OCI-LY7 (cell line): ENCODE measurements around the gene TEX29. TPM values are rescaled to one million over a fixed set of nuclear protein-coding genes. Genes with fewer than 3 reads are reported as not detected.

Source experiments
- BruUV-seq: library from RNA; stranded (reverse); fragments of 400-500 nt; replicated peaks from 2 replicates; lab custom pipeline; 2021; lab: Mats Ljungman, UMichigan
- CTCF ChIA-PET: fragments of 300-600 bp; sonication (Branson Sonifier 250); formaldehyde crosslinking; loops from one replicate; lab custom pipeline; 2022; ENCODE audit warnings: antibody characterized with exemption; ENCODE audit not compliant: unreplicated experiment; lab: Charles Lee
- POLR2A ChIA-PET: fragments of 300-600 bp; sonication (Branson Sonifier 250); formaldehyde crosslinking; loops from one replicate; lab custom pipeline; 2022; ENCODE audit warnings: antibody characterized with exemption; lab: Charles Lee
- DNase-seq: peaks from one replicate; pipeline ENCODE4 v3.0.0-alpha.2; 2015; ENCODE audit warnings: low spot score
- H2AFZ ChIP-seq: fragments of 200-600 bp; sonication (generic), shearing (Covaris generic); 2 replicates; pipeline ENCODE4 v1.6.1; 2014; ENCODE audit warnings: mild to moderate bottlenecking, antibody characterized with exemption, low read length, moderate library complexity
- H3K27ac ChIP-seq: fragments of 200-600 bp; sonication (generic); 2 replicates; pipeline ENCODE4 v1.5.1; 2014; ENCODE audit warnings: mixed run types, low read depth, mild to moderate bottlenecking, moderate library complexity, low read length, inconsistent platforms; ENCODE audit not compliant: poor library complexity, severe bottlenecking
- H3K36me3 ChIP-seq: fragments of 200-600 bp; sonication (generic); 2 replicates; pipeline ENCODE4 v1.6.1; 2014; ENCODE audit warnings: mild to moderate bottlenecking, antibody characterized with exemption, low read length, moderate library complexity, mixed read lengths; ENCODE audit not compliant: insufficient read depth
- H3K4me1 ChIP-seq: fragments of 200-600 bp; sonication (generic); 2 replicates; pipeline ENCODE4 v1.5.1; 2014; ENCODE audit warnings: mild to moderate bottlenecking, low read length; ENCODE audit not compliant: insufficient read depth, poor library complexity, severe bottlenecking
- H3K4me2 ChIP-seq: fragments of 200-600 bp; sonication (generic); 2 replicates; pipeline ENCODE4 v1.6.1; 2014; ENCODE audit warnings: mild to moderate bottlenecking, low read length
- H3K4me3 ChIP-seq: fragments of 200-600 bp; sonication (generic); 2 replicates; pipeline ENCODE4 v1.5.1; 2014; ENCODE audit warnings: mild to moderate bottlenecking, low read depth, low read length; ENCODE audit not compliant: poor library complexity, severe bottlenecking
- H3K79me2 ChIP-seq: fragments of 200-600 bp; sonication (generic); 2 replicates; pipeline ENCODE4 v1.6.1; 2016; ENCODE audit warnings: low read depth, mild to moderate bottlenecking, low read length, moderate library complexity, mixed read lengths; ENCODE audit not compliant: insufficient read depth
- H3K9me2 ChIP-seq: fragments of 200-600 bp; sonication (generic); 2 replicates; pipeline ENCODE4 v1.6.1; 2016; ENCODE audit warnings: mild to moderate bottlenecking, low read length, mixed read lengths; ENCODE audit not compliant: insufficient read depth
- H3K9me3 ChIP-seq: fragments of 200-600 bp; sonication (generic); 2 replicates; pipeline ENCODE4 v1.6.1; 2014; ENCODE audit warnings: mild to moderate bottlenecking, mixed run types, low read length, mixed read lengths
- H4K20me1 ChIP-seq: fragments of 200-600 bp; sonication (generic); 2 replicates; pipeline ENCODE4 v1.6.1; 2014; ENCODE audit warnings: mild to moderate bottlenecking, antibody characterized with exemption, low read length, moderate library complexity, mixed read lengths; ENCODE audit not compliant: insufficient read depth
- CTCF ChIP-seq: fragments of 200-600 bp; sonication (generic); conservative IDR thresholded peaks from 2 replicates; pipeline ENCODE4 v1.5.1; 2014; ENCODE audit warnings: mild to moderate bottlenecking, antibody characterized with exemption, low read length, moderate library complexity, mixed read lengths
- EZH2phosphoT487 ChIP-seq: fragments of 200-600 bp; sonication (generic); IDR thresholded peaks from 2 replicates; pipeline ENCODE4 v1.6.1; 2018; ENCODE audit warnings: low read depth, borderline replicate concordance, mild to moderate bottlenecking, mixed run types, antibody characterized with exemption, low read length, moderate library complexity, mixed read lengths
- intact Hi-C: fragments of 100-400 bp; cut with micrococcal nuclease; formaldehyde crosslinking; loops from one replicate; pipeline ENCODE4 v1.10.0; 2022; ENCODE audit not compliant: unreplicated experiment
- total RNA-seq, 2 experiments: library from RNA; depleted of rRNA in 1 of 2; stranded (reverse); fragments of >200 nt in 1 of 2; shearing (Covaris generic) in 1 of 2; gene quantifications; 2 replicates each; pipeline ENCODE4 v1.2.3, GENCODE V29; 2014 to 2022

The TEX29 gene
- total RNA-seq, 2 experiments from 2014 or later, result not detected

- no peak for DNase-seq
- Histone ChIP-seq H3K4me1 (no peaks in the 10 kb centered on the region), H3K4me2 (no peak overlapping the region), H3K27ac (no peak overlapping the region), H3K79me2 (no peaks in the 10 kb centered on the region), H2AFZ (no peak overlapping the region), H3K4me3 (no peak overlapping the region), H3K36me3 (peaks cover 72% of the 10 kb centered on the region), H3K9me3 (no peaks in the 10 kb centered on the region), H3K9me2 (no peaks in the 10 kb centered on the region), H4K20me1 (no peaks in the 10 kb centered on the region)
- ChIA-PET CTCF (no interaction called here), POLR2A (no interaction called here)
- TF ChIP-seq EZH2phosphoT487 (no peak), CTCF (no peak)
- BruUV-seq, result no TSS peak
- intact Hi-C loops, result no loop called here
Measured at GRCh38 chr13:111284565-111284964, 35.9 kb upstream of the TEX29 start.

GRCh38 chr13:111286162-111286561, 34.3 kb upstream of the TEX29 start:
- H4K20me1 ChIP-seq, result no peaks in the 10 kb centered on the region
- H3K27ac ChIP-seq, result no peak overlapping the region
- intact Hi-C loops, result no loop called here
- H3K4me1 ChIP-seq, result no peaks in the 10 kb centered on the region
- no peak for DNase-seq
- H3K79me2 ChIP-seq, result no peaks in the 10 kb centered on the region
- no peak overlapping the region for H3K4me2 ChIP-seq
- BruUV-seq, result no TSS peak
- H3K9me3 ChIP-seq, result no peaks in the 10 kb centered on the region
- TF ChIP-seq EZH2phosphoT487 (no peak), CTCF (no peak)
- H3K4me3 ChIP-seq, result no peak overlapping the region
- ChIA-PET POLR2A (interaction anchor here (0.7 kb wide), 1 partner anchor 13 kb away, joined by 4 read pairs; no protein-coding TSS in a partner anchor), CTCF (no interaction called here)
- H3K36me3 ChIP-seq, result peaks cover 70% of the 10 kb centered on the region
- H3K9me2 ChIP-seq, result no peaks in the 10 kb centered on the region
- H2AFZ ChIP-seq, result no peak overlapping the region

GRCh38 chr13:111286749-111287148, 33.7 kb upstream of the TEX29 start:
- no peaks in the 10 kb centered on the region for H3K4me1 ChIP-seq
- intact Hi-C loops, result no loop called here
- no TSS peak for BruUV-seq
- peaks cover 68% of the 10 kb centered on the region for H3K36me3 ChIP-seq
- ChIA-PET CTCF (no interaction called here), POLR2A (no interaction called here)
- no peak overlapping the region for H3K27ac ChIP-seq
- DNase-seq, result no peak
- H3K79me2 ChIP-seq, result no peaks in the 10 kb centered on the region
- H2AFZ ChIP-seq, result no peak overlapping the region
- H3K4me2 ChIP-seq, result no peak overlapping the region
- H4K20me1 ChIP-seq, result no peaks in the 10 kb centered on the region
- TF ChIP-seq EZH2phosphoT487, result no peak
- no peak for TF ChIP-seq CTCF
- no peaks in the 10 kb centered on the region for H3K9me3 ChIP-seq
- H3K4me3 ChIP-seq, result no peak overlapping the region
- H3K9me2 ChIP-seq, result no peaks in the 10 kb centered on the region
